ENCODE measurements around the gene SLC25A26.

SLC25A26 gene

DNA sequence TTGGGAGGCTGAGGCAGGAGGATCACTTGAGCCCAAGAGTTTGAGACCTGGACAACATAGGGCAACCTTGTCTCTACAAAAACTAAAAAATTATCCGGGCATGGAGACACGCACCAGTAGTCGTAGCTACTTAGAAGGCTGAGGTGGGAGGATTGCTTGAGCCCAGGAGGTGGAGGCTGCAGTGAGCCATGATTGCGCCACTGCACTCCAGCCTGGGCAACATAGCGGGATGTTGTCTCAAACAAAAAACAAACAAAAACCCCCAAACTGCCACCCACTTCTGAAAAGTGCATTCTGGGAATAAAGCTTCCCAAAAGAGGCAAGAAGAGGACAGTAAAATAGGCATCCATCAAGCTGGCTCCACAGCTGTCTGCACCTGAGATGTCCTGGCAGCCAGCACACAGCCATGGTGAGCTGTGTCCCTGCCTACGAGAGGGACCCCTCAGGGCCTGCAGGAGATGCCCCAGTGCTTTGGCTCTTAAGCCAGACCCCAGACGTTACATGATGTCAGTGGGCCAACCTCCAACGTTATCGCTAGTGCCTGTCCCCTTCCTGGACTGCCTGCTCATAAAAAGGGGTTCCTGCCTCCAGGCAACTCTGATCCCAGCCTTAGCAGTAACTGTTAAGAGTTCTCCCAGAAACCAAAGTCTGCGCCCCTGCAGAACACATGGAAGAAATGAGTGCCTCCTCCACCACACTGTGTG is 178.9 kb downstream of the SLC25A26 start:
- DNase-seq: no peak

DNA sequence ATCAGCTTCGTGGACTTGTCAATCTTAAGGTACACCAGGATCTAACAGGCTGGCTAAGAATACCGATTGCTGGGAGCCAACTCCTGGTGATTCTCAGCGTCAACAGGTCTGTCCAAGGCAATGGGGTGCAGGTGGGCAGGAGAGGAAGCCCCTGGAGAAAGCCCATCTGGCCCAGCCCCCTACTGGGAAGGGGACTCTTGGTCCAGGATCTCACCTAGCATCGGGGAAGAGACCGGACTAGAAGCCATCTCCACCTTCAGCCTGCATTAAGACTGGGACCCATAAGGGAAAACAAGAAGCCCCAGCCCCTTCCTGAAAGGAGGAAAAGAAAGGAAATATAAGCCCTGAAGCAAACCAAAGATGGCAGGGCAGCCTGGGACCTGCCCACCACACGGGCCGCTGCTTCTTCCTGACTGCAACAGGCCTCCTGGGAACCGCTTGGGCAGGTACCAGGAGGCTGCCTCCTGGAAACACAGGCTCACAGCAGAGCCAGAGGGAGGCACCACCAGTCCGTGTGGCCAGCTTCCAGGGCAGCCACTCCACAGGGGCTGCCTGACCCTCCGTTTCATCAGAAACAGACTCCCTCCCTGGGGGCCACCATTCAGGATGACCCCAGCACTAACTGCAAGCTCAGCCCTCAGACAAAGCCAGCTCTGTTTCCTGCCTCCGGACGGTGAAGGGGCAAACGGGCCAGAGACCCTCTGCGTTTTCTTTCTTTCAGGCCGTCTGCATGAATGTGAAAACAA is 179.8 kb downstream of the SLC25A26 start:
- DNase-seq: no peak

DNA sequence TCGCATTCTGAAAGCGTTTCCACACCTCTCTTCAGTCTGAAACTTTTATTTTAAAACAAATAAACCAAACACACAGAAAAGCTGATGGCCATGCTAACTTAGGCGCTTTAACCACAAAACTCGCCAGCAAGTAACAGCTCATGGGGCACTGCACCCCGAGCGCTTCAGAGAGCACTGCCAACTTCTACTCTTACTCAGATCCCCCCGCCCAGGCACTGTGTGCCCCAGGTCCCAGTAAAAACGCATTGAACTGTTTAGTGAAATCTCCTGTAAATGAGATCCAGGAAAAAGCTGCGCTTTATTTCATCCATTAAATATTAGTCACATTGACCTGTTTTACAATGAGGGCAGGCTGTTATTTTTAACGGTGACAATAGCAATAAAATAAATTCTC is 180.4 kb downstream of the SLC25A26 start:
- no peak for DNase-seq

DNA sequence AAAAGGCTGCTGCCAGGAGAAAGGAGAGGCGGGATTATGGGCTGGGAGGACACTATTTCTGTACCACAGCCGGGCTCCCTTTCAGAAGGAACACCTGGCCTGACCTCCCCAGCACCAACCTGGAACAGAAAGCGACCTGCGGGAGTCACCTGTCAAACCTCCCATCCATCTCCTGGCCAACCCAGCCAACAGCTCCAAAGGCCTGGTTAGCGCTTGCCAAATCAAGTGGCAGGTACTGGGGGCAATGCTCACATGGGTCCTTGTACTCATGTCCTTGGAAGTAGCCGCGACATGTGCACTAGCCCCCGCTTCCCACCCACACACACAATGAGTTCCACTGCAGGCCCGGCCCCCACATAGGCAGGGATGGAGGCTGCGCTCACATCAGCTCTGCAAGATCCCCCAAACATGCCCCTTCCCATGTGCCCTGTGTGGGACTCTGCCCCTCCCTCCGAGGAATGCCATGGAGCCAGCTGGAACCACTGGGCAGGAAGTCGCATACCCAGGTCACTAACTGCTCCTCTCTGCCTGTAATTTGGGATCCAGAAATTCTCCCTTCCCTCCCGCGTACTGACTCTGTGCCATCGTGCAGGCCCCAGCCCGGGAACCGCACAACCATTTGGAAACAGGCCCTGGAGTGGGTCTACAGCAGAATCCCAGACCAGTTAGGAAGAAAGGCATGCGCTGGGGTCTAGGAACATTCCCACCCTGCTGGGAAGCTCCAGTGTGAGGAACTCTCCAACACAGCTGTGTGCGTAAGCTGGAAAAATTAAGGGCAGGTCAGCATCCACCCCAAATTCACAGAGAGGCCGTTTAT is 181.1 kb downstream of the SLC25A26 start:
- no peak for DNase-seq

DNA sequence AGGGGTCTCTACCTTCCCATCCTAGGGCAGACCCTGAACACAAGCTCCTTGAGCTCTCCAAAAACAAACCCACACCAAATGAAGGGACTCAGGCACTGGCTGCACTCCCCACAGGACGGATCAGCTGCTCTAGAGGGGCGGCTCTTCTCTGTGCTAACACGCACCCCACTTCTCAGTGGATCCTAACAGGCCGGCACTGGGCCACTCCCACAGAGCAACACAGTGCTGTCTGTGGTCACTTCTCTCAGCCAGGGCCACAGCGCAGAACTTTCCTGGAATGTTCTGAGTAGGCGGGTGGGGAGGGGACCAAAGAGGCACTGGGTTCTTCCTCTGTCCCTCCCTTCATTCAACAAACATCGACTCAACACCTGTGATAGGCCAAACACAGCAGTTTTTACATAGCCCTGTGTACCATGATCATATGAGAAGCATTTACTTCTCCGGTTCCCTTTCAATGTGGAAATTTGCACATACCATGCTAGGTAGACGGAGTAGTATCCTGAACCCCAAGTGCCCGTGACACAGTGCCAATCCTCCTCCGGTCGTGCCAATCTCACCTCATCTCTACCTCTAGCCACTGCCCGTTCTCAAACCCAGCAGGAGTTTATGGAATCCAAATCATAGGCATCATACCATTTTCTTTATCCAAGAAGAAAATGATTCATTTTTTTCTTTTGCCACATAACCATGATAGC is 181.9 kb downstream of the SLC25A26 start:
- no peak for DNase-seq

DNA sequence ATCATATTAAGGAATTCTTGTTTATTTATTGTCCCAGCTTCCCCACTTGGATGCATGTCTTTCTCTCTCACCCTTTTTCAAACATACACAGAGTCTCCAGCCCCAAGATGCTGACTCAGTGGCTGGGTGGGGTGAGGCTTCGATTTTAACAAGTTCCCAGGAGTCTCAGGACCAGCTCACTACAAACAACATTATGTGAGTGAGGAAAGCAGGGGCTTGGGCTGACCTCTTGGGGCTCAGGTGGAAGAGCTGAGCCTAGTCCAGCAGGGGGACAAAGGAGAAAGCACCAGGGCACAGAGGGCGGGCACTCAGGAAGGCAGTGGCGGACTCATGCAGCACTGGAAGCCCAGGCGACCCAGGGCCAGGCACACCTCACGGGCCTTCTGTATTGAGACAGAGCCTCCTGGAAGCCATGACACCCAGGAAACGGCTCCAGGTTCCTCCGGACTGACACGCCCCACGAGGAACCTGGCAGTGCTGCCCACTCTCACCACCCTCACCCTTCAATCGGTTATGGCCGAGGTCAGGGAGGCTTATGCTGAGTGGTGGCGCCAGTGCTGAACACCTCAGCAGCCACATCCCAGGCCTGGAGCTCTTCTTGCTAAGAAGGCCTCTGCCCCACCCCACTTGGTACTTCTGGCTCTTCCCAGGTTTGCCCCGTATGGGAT is 182.7 kb downstream of the SLC25A26 start:
- DNase-seq: no peak

DNA sequence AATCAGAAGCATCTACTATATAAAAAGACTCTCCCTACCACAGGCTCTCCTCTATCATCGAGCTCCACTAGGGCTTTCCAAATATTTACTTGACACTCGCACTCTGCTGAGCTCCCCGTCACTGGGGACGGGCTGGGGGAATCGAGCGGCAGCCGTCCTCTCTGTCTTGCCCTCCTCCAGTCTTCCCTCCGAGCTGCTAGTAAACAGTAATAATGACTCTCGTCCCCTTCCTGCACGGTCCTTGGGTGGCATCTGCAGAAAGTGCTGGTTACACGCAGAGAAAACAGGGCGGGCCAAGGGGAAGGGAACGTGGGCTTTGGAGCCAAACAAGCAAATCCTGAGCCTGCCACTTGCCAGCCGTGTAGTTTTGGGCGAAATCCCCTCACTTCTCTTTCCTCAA is 183.4 kb downstream of the SLC25A26 start:
- no peak for DNase-seq

DNA sequence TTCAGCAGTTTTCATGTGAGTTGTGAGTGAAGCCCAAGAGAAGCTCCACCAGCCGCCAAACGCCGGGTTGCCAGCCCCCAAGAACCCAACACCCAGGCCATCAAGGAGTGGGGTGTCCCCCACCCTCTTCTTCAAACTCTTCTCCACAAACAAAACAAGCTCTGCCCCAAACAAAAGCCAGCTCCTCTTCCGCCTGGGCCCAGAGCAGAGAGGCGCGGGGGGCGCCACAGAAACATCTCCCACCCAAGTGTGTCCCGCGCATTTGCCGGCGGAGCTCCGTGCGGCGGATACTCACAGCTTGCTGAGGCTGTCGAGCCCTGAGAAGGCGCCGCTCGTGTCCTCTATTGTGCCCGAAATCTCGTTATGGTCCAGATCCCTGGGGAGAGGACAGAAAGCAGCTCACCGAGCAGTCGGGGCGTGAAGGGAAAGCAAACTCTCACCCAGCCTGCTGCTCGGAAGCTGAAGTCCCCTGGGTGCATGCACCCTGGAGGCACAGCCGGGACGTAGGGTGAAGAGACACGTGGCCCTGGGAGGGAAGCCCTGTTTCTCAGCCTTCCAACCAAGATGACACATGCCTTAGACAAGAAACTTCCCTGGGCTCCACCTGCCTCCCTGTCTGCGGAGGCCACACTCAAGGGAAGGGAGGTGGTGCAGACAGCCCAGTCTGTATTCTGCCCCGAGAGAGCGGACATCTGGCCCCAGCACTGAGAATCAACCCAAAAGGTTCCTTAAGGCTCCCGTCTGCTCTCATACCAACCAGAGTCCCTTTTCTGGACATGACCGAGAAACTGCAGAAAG is 184.3 kb downstream of the SLC25A26 start:
- no peak for DNase-seq

DNA sequence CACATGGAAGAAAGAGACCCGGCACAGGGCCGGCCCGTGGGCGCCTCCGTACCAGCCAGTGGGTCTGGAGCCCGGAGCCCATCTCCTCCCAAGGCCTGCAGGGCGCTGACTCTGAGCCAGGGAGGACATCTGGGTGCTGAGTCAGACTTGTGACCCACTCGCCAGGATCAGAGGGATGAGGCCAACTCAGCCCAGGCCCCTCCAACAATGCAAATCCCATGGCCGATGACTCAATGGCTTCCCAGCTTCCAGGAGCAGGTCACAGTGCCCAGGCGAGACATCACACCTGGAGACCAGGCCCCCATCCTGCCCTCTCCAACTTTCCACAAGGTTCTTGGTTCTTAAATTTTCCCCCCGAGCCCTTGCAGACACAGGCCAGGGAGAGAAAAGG is 184.9 kb downstream of the SLC25A26 start:
- no peak for DNase-seq

DNA sequence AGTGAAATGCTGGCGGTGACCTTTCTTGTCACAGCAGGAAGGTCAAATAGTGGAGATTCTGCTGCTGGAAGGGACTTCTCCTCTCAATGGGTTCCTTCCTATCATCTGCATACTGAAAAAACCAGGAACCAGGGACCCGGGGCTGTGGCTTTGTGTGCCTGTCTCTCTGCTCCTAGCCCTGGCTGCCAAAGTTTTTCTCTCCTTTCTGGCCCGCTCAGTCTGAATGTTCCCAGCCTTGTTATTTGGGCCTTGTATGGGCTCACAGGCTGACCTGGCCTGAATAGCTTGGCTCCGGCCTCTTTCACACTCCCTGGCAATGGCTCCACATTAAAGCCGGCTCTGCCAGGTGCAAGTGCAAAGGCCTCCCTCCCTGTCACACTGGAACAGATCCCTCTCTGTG is 185.4 kb downstream of the SLC25A26 start:
- no peak for DNase-seq

DNA sequence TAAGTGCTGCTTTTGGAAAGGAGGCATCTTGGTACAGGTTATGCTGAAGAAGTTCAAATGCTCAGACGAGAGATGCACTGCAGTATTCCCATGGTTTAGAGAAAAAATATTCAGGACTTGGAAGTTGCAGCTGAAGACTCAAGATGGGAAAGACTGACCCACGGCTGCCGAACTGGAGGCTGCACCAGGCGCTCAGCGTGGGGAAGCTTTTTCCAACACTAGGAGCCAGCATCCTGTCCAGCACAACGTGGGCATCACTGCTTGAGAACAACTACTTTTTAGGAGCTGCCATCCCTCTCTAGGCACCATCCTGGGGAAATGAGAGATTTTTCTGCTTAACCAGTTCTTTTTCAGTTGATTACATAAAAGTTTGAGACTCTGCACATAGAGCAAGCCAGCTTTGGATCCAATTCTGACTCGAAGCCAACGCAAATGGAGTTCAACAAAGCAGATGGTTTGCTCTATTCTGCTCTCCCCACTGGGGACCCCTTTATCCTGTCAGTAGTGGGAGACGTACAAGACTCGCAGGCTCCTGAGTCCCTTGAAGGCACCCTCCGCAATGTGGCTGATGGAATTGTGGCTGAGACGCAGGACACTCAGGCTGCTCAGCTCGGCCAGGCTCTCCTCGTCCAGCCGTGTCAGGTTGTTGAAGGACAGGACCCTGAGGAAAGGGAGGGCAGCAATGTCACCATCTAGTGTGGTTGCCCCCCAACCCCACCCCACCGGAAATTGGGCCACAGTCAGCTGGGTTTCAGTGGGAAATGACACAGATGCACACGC is 186.2 kb downstream of the SLC25A26 start:
- no peak for DNase-seq

DNA sequence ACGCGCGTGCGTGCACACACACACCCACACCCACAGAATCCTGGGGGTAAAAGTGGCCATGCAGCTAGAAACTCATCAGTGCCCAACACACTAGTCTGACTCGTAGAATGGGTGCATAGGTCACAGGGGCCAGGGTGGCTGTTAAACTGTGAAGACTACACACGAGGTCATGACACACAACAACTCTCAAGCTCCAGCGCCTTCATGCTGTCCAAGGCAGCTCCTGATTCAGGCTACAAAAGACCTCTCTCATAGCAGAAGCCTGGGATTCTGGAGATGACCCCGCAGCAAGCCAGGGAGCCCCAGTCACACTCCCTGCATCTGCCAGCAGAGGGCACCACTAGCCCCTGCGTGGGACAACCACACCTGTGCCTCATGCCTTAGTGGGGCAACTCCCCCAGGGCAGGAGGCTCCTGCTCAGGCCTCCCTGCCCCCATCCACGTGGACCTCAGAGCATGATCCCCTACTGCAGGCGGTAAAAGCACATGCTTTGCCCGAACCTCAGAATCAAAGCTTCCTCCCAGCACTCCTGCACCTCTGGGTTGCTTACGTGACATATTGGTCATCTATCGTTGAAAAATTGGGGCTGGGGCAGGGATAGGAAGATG is 186.9 kb downstream of the SLC25A26 start:
- DNase-seq: no peak

DNA sequence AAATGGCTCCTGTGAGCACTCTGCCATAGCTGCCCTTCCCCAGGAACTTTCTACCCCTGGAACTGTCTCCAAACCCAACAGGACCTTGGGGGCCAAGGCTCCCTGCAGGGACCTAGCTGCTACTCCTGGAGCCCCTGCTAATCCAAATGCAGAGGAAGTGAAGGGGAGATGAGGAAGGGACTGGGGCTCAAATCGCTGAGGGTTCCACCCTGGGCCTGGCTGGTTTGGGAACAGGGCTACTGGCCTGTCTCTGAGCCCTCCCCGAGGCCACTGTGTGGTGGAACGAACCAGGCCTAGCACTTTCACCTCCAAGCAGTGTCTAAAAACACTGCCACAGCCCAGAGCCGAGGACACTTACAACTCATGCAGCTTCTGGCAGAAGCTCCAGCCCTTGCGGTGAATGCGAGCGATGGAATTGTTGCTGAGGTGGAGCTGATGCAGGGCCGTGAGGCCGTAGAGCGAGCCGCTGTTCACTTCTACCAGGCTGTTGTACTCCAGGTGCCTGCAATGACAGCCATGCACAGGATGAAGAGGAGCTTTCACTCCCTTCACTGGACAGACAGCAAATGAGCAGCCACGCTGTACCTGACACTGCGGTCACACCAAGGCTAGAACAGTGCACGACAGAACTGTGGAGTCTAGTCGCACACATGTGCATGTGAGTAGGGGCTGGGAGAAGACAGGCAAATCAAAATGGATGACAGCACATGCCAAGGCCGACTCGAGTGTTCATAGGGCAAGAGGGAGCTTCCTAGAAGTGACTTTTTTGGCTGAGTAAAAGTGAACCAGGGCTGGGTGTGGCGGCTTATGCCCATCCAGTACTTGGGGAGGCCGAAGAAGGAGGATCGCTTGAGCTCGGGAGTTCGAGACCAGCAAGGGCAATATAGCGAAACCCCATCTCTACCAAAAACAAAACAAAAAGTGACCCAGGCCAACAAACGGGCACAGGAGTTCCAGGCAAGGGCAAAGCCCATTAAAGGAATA is 189.3 kb downstream of the SLC25A26 start:
- DNase-seq: no peak

DNA sequence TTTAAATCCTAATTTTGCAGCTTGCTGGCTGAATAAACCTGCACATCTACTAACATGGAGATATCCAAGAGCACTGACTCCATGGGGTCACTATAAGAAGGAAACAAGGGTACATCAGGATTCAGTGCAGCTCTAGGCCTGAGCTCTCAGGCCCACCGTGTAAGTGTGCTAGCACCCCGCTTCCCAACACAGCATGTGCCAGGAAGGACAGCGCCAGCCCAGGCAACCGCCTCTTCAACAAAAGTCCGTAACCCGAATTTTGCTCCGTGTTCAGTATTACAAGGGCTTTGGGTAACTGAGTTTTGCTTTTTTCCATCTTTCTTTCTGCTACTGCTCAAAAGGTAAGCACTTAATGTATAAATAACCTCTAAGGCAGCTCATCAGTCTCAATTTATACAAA is 190.2 kb downstream of the SLC25A26 start:
- no peak for DNase-seq

DNA sequence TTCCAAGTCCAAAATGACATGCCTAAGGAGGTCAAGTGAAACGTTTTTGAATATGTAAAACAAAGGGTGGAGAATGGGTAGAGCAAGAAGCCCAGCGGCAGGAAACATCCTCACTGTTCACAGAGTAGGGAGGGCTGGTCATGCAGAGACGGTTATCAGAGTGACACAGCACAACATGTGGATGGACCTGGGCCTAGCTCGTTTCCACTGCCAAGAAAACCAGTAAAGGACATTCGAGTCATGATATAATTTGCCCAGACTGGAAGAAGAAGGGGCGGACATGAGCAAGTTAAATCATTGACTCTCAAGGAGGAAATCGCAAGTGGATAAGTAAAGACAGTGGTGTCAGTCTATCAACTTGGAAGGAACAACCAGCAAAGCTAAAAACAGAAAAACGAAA is 190.7 kb downstream of the SLC25A26 start:
- DNase-seq: no peak

DNA sequence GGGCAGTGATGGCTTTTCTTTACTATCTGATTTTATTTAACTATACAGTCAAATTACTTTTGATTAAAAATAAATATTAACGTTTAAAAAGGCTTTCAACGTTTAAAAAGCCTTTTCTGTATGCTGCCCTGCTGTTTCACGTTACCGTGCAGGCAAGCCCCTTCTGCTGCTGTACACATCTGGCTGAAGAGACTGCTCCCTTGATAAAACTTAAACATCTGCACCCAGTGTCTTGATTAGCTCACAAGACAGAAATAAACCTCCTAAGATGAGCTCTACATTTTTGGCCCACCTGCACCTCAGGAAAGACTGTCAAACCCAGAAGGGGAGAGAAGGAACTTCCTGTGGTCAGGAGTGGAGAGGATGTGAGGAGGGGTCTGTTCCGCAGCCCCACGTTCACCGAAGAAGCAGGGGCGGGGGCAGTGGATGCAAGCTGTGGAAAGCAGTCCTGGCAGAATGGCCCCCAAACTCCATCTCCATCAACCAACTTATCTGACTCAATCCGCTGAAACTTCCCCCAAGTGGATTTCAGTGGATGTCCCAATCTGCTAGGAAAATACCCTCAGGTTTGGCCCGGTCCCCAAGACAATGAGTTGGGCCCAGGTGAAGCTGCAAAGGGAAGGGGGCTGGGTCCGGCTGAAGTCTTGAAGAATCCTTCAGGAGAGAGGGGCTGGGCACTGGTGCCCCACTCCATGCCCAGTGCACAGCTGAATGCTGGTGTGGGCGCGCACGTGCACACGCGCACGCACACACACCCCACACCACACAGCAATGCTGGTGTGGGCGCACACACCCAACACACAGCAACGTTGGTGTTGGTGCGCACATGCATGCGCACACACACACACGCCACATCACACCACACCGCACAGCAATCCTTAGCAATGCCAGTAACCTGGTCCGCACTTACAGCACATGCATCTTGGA is 191.4 kb downstream of the SLC25A26 start:
- no peak for DNase-seq

DNA sequence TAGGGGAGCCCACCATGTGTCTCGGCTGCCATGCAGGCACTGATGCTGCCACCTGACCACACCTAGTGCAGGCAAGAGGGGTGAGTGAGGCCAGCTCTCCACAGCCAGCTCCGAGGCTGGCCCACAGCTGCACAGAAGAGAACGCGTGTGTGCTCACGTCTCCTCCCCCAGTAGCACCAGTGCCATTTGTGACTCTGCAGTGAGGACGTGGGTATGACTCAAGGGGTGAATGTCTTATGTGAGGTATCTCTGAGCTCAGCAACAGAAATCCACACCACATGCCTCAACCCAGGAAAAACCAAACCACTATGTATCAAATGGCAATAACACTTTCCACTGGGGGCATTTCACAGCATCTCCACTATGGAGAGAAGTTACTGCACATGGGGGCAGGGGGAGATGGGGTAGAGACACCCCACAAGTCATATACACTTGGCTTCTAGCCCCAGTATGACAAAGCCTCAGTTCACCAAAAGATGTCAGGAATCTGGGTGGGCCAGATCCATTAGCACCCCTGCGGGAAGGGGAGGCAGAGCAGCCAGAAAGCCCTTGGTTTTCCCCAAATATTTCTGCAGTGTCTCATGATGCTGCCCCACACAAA is 192.4 kb downstream of the SLC25A26 start:
- no peak for DNase-seq

DNA sequence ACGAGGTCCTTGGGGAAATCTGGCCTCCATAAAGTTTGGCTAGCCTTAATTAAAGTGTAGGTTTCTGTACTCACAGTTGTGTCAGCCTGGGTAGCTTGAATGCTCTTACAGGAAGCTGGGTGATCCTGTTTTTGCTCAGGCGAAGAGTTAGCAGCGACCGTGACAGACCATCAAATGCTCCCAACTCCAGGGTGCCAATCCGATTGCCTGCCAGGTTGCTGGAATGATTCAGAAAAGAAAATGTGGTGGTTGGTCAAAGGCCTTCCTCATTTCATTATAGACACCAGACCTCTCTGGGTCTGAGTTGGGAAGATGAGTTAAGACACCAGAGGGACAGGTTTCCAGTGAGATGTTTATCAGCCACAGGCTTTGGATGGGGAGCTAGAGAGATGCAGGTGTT is 194.0 kb downstream of the SLC25A26 start:
- DNase-seq: no peak

Data from NCI-H1105 (cell line).